Bronchial epithelial cell (primary cell): Measurements from ENCODE around the gene CLASP1. TPM values are rescaled to one million over a fixed set of nuclear protein-coding genes. Genes with fewer than 3 reads are reported as not detected.
A peak's percentile ranks its signal among the peaks of the same experiment; 100 is the strongest.

Experiments used
- DNase-seq: peaks from one replicate; pipeline ENCODE4 v3.0.0-alpha.2; 2010; ENCODE audit warnings: low read depth
- FAIRE-seq: peaks from 2 replicates; lab custom pipeline; 2011; peaks lifted over from hg19 to GRCh38; lab: Jason Lieb, UNC
- H3K27me3 ChIP-seq: 2 replicates; pipeline ENCODE4 v1.5.1; 2011; ENCODE audit warnings: low read length; ENCODE audit not compliant: control insufficient read depth, insufficient read depth
- H3K36me3 ChIP-seq: 2 replicates; pipeline ENCODE4 v1.5.1; 2011; ENCODE audit warnings: low read length; ENCODE audit not compliant: control insufficient read depth, insufficient read depth
- H3K4me3 ChIP-seq: 2 replicates; pipeline ENCODE4 v1.5.1; 2011; ENCODE audit warnings: mild to moderate bottlenecking, low read depth, low read length, control low read depth
- CTCF ChIP-seq: IDR thresholded peaks from 2 replicates; pipeline ENCODE4 v1.5.1; 2011; ENCODE audit warnings: mild to moderate bottlenecking, moderate library complexity, low read length, control low read depth, inconsistent platforms; ENCODE audit not compliant: insufficient read depth, severe bottlenecking
- total RNA-seq: library from RNA; depleted of rRNA; stranded (reverse); fragments of >200 nt; gene quantifications from 2 replicates; pipeline ENCODE4 v1.2.1, GENCODE V29; 2014

The CLASP1 gene
- total RNA-seq, 1 donor from 2014 or later: 56.9 TPM

GRCh38 chr2:121486191-121486790, 163.0 kb downstream of the CLASP1 start:
- H3K27me3 ChIP-seq: no peaks in the 10 kb centered on the region
- DNase-seq (peak; percentile 70), FAIRE-seq (no peak)
- H3K4me3 ChIP-seq: no peak overlapping the region
- no peak for TF ChIP-seq CTCF
- no peaks in the 10 kb centered on the region for H3K36me3 ChIP-seq

- TF ChIP-seq CTCF: no peak
- H3K36me3 ChIP-seq: no peaks in the 10 kb centered on the region
- FAIRE-seq (no peak), DNase-seq (peak; percentile 96)
- no peak overlapping the region for H3K4me3 ChIP-seq
- no peaks in the 10 kb centered on the region for H3K27me3 ChIP-seq
These were observed 164.2 kb downstream of the CLASP1 start for GRCh38 chr2:121485039-121485438.

- FAIRE-seq (no peak), DNase-seq (no peak)
- no peak overlapping the region for H3K4me3 ChIP-seq
- TF ChIP-seq CTCF: no peak
- H3K27me3 ChIP-seq: no peaks in the 10 kb centered on the region
- H3K36me3 ChIP-seq: no peaks in the 10 kb centered on the region
These were observed 165.4 kb downstream of the CLASP1 start for GRCh38 chr2:121483846-121484245.

GRCh38 chr2:121483021-121483420, 166.2 kb downstream of the CLASP1 start:
- no peak overlapping the region for H3K4me3 ChIP-seq
- H3K27me3 ChIP-seq: no peaks in the 10 kb centered on the region
- TF ChIP-seq CTCF: no peak
- no peaks in the 10 kb centered on the region for H3K36me3 ChIP-seq
- FAIRE-seq: no peak
- DNase-seq: no peak

GRCh38 chr2:121480826-121481225, 168.4 kb downstream of the CLASP1 start:
- no peak for FAIRE-seq

More at GRCh38 chr2:121480826-121481225, 168.4 kb downstream of the CLASP1 start:
- TF ChIP-seq CTCF: no peak
- no peaks in the 10 kb centered on the region for H3K27me3 ChIP-seq
- H3K4me3 ChIP-seq: no peak overlapping the region
- H3K36me3 ChIP-seq: no peaks in the 10 kb centered on the region
- DNase-seq: peak; percentile 73
